PC-9 (cell line): Measurements from ENCODE around the gene MAGI2.

Experiments
- EZH2 ChIP-seq: fragments of 200-600 bp; sonication (generic); IDR thresholded peaks from 2 replicates; pipeline ENCODE4 v1.8.0; 2017; ENCODE audit warnings: antibody characterized with exemption, low read depth
- TF ChIP-seq, protein P1 (sequence below): fragments of 200-600 bp; sonication (generic); conservative IDR thresholded peaks from 2 replicates; pipeline ENCODE4 v1.6.1; 2017; ENCODE audit warnings: mixed run types, antibody characterized with exemption, mild to moderate bottlenecking, moderate library complexity

DNA sequence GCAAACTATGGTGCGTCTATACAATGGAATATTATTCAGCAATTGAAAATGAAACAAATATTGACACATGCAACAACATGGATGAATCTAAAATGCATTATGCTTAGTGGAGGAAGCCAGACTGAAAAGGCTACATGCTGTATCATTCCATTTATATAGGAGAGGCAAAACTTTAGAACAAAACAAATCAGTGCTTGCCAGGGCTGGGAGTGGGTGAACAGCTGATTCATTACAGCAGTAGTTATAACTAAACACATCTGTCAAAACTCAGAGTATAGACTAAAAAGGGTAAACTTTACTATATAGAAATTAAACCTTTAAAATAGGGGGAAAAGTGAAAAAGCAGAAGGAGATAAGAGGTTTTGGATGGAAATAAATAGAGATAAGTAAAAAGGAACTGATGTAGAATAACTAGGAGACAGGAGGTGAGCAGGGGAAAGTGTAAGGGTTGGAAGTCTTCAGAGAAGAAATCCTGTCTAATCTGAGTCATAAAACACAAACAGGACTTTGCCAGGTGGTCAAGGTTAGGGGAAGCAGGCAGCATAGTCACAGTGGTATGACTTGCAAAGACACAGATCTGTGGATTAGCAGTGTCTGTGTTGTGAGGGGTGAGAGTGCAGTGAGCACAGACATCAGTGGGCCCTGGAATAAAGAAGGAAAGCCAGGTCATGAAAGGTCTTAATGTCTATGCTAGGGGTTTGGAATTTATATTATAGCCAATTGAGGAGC, 1305.1 kb downstream of the MAGI2 start:
- no peak for TF ChIP-seq EZH2
- TF ChIP-seq, protein P1, sequence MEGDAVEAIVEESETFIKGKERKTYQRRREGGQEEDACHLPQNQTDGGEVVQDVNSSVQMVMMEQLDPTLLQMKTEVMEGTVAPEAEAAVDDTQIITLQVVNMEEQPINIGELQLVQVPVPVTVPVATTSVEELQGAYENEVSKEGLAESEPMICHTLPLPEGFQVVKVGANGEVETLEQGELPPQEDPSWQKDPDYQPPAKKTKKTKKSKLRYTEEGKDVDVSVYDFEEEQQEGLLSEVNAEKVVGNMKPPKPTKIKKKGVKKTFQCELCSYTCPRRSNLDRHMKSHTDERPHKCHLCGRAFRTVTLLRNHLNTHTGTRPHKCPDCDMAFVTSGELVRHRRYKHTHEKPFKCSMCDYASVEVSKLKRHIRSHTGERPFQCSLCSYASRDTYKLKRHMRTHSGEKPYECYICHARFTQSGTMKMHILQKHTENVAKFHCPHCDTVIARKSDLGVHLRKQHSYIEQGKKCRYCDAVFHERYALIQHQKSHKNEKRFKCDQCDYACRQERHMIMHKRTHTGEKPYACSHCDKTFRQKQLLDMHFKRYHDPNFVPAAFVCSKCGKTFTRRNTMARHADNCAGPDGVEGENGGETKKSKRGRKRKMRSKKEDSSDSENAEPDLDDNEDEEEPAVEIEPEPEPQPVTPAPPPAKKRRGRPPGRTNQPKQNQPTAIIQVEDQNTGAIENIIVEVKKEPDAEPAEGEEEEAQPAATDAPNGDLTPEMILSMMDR, result no peak
